IPS-18a (cell line): Measurements from ENCODE around the gene TBC1D1.

Experiments
- H3K27ac ChIP-seq: one replicate; pipeline ENCODE4 v1.5.1; 2013; ENCODE audit warnings: low read length
- H3K27me3 ChIP-seq: one replicate; pipeline ENCODE4 v1.6.1; 2013; ENCODE audit warnings: mild to moderate bottlenecking, low read length; ENCODE audit not compliant: control insufficient read depth, insufficient read depth
- H3K36me3 ChIP-seq: one replicate; pipeline ENCODE4 v1.6.1; 2013; ENCODE audit warnings: low read depth, low read length; ENCODE audit not compliant: control insufficient read depth
- H3K4me1 ChIP-seq: one replicate; pipeline ENCODE4 v1.6.1; 2013; ENCODE audit warnings: low read depth, low read length; ENCODE audit not compliant: control insufficient read depth
- H3K4me3 ChIP-seq: one replicate; pipeline ENCODE4 v1.5.1; 2013; ENCODE audit warnings: low read length
- H3K9ac ChIP-seq: one replicate; pipeline ENCODE4 v1.6.1; 2013; ENCODE audit warnings: mild to moderate bottlenecking, low read length, moderate library complexity
- H3K9me3 ChIP-seq: one replicate; pipeline ENCODE4 v1.6.1; 2013; ENCODE audit warnings: low read depth, low read length; ENCODE audit not compliant: control insufficient read depth

The TBC1D1 gene

GRCh38 chr4:37891260-37892159, 626 bp downstream of the TBC1D1 start:
- H3K27me3 ChIP-seq = peaks cover 65% of the 10 kb centered on the region
- no peaks in the 10 kb centered on the region for H3K36me3 ChIP-seq
- H3K9ac ChIP-seq = no peak overlapping the region
- no peaks in the 10 kb centered on the region for H3K9me3 ChIP-seq
- no peak overlapping the region for H3K27ac ChIP-seq
- peak overlapping the region; percentile 66 for H3K4me3 ChIP-seq
- H3K4me1 ChIP-seq = no peaks in the 10 kb centered on the region

- no peak overlapping the region for H3K9ac ChIP-seq
- H3K4me1 ChIP-seq = no peaks in the 10 kb centered on the region
- peaks cover 56% of the 10 kb centered on the region for H3K27me3 ChIP-seq
- no peaks in the 10 kb centered on the region for H3K9me3 ChIP-seq
- H3K36me3 ChIP-seq = no peaks in the 10 kb centered on the region
- H3K27ac ChIP-seq = no peak overlapping the region
- H3K4me3 ChIP-seq = no peak overlapping the region
Observed at GRCh38 chr4:37892641-37893040, 1.8 kb downstream of the TBC1D1 start.

DNA sequence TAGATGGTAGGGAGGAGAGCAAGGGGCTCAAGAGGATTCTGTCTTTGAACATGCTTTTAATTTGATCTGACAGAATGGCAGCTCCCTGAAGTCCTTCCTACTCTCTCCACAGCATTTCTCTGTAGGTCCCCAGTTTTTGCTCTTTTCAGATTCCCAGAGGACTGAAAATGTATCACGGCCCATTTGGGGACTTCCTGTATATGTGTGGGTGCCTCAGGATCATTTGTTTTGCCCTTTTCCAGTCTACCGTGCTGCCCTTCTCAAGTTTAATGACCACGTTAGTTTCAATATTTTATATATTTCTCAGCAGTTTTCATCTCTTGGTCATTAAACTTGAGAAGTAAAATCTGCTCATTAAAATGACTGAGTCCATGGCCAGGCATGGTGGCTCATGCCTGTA, 2.3 kb downstream of the TBC1D1 start:
- no peak overlapping the region for H3K9ac ChIP-seq
- peaks cover 51% of the 10 kb centered on the region for H3K27me3 ChIP-seq
- no peaks in the 10 kb centered on the region for H3K4me1 ChIP-seq
- no peaks in the 10 kb centered on the region for H3K9me3 ChIP-seq
- H3K4me3 ChIP-seq = no peak overlapping the region
- H3K27ac ChIP-seq = no peak overlapping the region
- H3K36me3 ChIP-seq = no peaks in the 10 kb centered on the region

- Histone ChIP-seq H3K27me3 (peaks cover 30% of the 10 kb centered on the region), H3K4me3 (no peak overlapping the region), H3K27ac (no peak overlapping the region), H3K9ac (no peak overlapping the region), H3K9me3 (no peaks in the 10 kb centered on the region), H3K36me3 (no peaks in the 10 kb centered on the region), H3K4me1 (no peaks in the 10 kb centered on the region)
Observed at GRCh38 chr4:37895271-37895670, 4.4 kb downstream of the TBC1D1 start.

- no peaks in the 10 kb centered on the region for H3K9me3 ChIP-seq
- peaks cover 19% of the 10 kb centered on the region for H3K27me3 ChIP-seq
- H3K9ac ChIP-seq = no peak overlapping the region
- no peaks in the 10 kb centered on the region for H3K36me3 ChIP-seq
- H3K27ac ChIP-seq = no peak overlapping the region
- H3K4me1 ChIP-seq = no peaks in the 10 kb centered on the region
- no peak overlapping the region for H3K4me3 ChIP-seq
Observed at GRCh38 chr4:37896206-37896860, 5.4 kb downstream of the TBC1D1 start.

- no peaks in the 10 kb centered on the region for H3K27me3 ChIP-seq
- no peaks in the 10 kb centered on the region for H3K4me1 ChIP-seq
- no peaks in the 10 kb centered on the region for H3K36me3 ChIP-seq
- H3K4me3 ChIP-seq = no peak overlapping the region
- H3K9me3 ChIP-seq = no peaks in the 10 kb centered on the region
- H3K9ac ChIP-seq = no peak overlapping the region
- no peak overlapping the region for H3K27ac ChIP-seq
Observed at GRCh38 chr4:37902212-37902611, 11.3 kb downstream of the TBC1D1 start.

- H3K36me3 ChIP-seq = no peaks in the 10 kb centered on the region
- no peaks in the 10 kb centered on the region for H3K4me1 ChIP-seq
- H3K9ac ChIP-seq = no peak overlapping the region
- H3K27ac ChIP-seq = no peak overlapping the region
- no peaks in the 10 kb centered on the region for H3K27me3 ChIP-seq
- H3K9me3 ChIP-seq = no peaks in the 10 kb centered on the region
- no peak overlapping the region for H3K4me3 ChIP-seq
Observed at GRCh38 chr4:37902738-37903693, 12.1 kb downstream of the TBC1D1 start.

DNA sequence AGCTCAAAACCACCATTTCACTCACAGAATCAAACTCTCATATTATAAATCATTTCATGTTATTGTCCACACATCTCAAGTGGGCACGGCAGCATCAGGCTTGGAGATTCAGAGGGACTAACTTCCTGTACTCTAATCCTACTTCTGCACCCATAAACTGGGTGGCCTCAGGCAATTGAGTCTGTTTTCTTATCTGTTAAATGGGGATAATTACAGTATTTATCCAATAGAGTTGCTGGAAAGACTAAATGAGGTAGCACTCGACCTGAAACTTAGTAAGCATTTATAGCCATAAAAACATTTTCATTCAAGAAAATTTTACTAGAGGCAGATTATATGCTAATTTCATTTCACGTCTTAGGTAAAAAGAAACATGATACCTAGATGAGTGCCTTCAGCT, 13.0 kb downstream of the TBC1D1 start:
- Histone ChIP-seq H3K27me3 (no peaks in the 10 kb centered on the region), H3K27ac (no peak overlapping the region), H3K4me1 (peaks cover under 1% of the 10 kb centered on the region), H3K9me3 (no peaks in the 10 kb centered on the region), H3K4me3 (no peak overlapping the region), H3K36me3 (no peaks in the 10 kb centered on the region), H3K9ac (no peak overlapping the region)

DNA sequence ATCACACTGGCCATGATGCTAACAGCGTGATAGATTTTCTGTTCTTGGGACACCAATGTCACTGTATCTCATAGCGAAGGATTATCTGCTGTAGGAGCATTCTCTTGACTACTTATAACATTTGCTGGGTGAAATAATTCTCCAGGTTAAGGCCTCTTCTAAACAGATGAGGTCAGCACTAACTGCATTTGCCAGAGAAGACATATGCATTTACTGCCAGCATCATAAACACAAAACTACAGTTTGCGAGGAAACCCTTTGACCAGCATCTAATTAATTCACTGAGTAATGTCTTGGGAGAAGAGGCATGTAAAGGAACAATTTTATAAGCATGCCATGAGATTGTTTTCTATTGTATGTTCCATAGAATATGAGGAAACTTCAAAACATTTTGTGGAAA, 13.9 kb downstream of the TBC1D1 start:
- no peaks in the 10 kb centered on the region for H3K36me3 ChIP-seq
- no peak overlapping the region for H3K9ac ChIP-seq
- no peaks in the 10 kb centered on the region for H3K9me3 ChIP-seq
- peaks cover 6% of the 10 kb centered on the region for H3K4me1 ChIP-seq
- H3K27me3 ChIP-seq = no peaks in the 10 kb centered on the region
- no peak overlapping the region for H3K4me3 ChIP-seq
- H3K27ac ChIP-seq = no peak overlapping the region

DNA sequence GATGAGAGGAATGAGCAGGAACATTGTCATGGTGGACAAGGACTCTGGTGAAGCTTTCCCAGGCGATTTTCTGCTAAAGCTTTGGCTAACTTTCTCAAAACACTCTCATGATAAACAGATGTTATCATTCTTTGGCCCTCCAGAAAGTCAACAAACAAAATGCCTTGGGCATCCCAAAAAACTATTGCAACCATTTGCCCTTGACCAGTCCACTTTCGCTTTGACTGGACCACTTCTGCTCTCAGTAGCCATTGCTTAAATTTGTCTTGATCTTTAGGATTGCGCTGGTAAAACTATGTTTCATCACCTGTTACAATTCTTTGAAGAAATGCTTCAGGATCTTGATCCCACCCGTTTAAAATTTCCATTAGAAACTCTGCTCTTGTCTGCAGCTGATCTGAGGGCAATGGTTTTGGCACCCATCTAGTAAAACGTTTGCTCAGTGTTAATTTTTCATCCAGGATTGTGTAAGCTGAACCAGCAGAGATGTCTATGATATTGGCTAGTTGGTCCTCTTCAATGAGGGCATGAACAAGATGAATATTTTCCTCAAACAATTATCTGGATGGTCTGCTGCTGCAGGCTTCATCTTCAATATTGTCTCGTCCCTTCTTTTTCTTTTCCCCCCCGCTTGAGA, 14.8 kb downstream of the TBC1D1 start:
- peaks cover 6% of the 10 kb centered on the region for H3K4me1 ChIP-seq
- H3K27me3 ChIP-seq = no peaks in the 10 kb centered on the region
- H3K9me3 ChIP-seq = no peaks in the 10 kb centered on the region
- no peak overlapping the region for H3K4me3 ChIP-seq
- H3K36me3 ChIP-seq = no peaks in the 10 kb centered on the region
- H3K27ac ChIP-seq = no peak overlapping the region
- no peak overlapping the region for H3K9ac ChIP-seq
